Suprapubic skin (tissue), 4 donors: Measurements from ENCODE around the gene ATP6AP1. TPM values are rescaled to one million over a fixed set of nuclear protein-coding genes. Genes with fewer than 3 reads are reported as not detected.

Experiments used
- DNase-seq, 2 donors: peaks; one replicate each; pipeline ENCODE4 v3.0.0-alpha.2; 2019; ENCODE audit warnings: low spot score in 2 of 2
- H3K27ac ChIP-seq: fragments of 200-600 bp; sonication (generic); one replicate; pipeline ENCODE4 v1.5.1; 2019
- H3K27me3 ChIP-seq: fragments of 200-600 bp; sonication (generic); one replicate; pipeline ENCODE4 v1.5.1; 2019
- H3K36me3 ChIP-seq: fragments of 200-600 bp; sonication (generic); one replicate; pipeline ENCODE4 v1.5.1; 2019
- H3K4me1 ChIP-seq: fragments of 200-600 bp; sonication (generic); one replicate; pipeline ENCODE4 v1.5.1; 2019
- H3K4me3 ChIP-seq: fragments of 200-600 bp; sonication (generic); one replicate; pipeline ENCODE4 v1.5.1; 2019; ENCODE audit warnings: mild to moderate bottlenecking
- H3K9me3 ChIP-seq: fragments of 200-600 bp; sonication (generic); one replicate; pipeline ENCODE4 v1.5.1; 2019
- EP300 ChIP-seq: sonication (generic); formaldehyde crosslinking; IDR thresholded peaks from one replicate; pipeline ENCODE4 v1.6.1; 2017; ENCODE audit warnings: antibody characterized with exemption
- POLR2A ChIP-seq, 2 donors: fragments of 450-650 bp; IDR thresholded peaks; one replicate each; pipeline ENCODE4 v1.6.1; 2017; ENCODE audit warnings: antibody characterized with exemption in 2 of 2, mild to moderate bottlenecking in 2 of 2, moderate library complexity in 2 of 2
- POLR2AphosphoS5 ChIP-seq, 3 donors: sonication (generic); formaldehyde crosslinking; IDR thresholded peaks; one replicate each; pipeline ENCODE4 v1.6.1; 2017; ENCODE audit warnings: antibody characterized with exemption in 3 of 3
- WGBS: methylation state at CpG from one replicate; pipeline ENCODE4 v1.1.5; 2018; 5-methylcytosine and 5-hydroxymethylcytosine counted together
- total RNA-seq, 4 donors: library from RNA; depleted of rRNA; stranded (reverse); fragments of >200 nt; gene quantifications; one replicate each; pipeline ENCODE4 v1.1.0, GENCODE V29; 2016
- TF ChIP-seq, protein P1 (sequence below), 2 donors: fragments of 200-600 bp in 1 of 2; fragments of 450-650 bp in 1 of 2; sonication (generic) in 1 of 2; IDR thresholded peaks; one replicate each; pipeline ENCODE4 v1.5.1; 2016 to 2019; ENCODE audit warnings: antibody characterized with exemption in 2 of 2, mild to moderate bottlenecking in 1 of 2, moderate library complexity in 1 of 2

Gene ATP6AP1
- total RNA-seq, 4 donors from 2014 or later: 47.0 to 64.4 (median 60.0) TPM

DNA sequence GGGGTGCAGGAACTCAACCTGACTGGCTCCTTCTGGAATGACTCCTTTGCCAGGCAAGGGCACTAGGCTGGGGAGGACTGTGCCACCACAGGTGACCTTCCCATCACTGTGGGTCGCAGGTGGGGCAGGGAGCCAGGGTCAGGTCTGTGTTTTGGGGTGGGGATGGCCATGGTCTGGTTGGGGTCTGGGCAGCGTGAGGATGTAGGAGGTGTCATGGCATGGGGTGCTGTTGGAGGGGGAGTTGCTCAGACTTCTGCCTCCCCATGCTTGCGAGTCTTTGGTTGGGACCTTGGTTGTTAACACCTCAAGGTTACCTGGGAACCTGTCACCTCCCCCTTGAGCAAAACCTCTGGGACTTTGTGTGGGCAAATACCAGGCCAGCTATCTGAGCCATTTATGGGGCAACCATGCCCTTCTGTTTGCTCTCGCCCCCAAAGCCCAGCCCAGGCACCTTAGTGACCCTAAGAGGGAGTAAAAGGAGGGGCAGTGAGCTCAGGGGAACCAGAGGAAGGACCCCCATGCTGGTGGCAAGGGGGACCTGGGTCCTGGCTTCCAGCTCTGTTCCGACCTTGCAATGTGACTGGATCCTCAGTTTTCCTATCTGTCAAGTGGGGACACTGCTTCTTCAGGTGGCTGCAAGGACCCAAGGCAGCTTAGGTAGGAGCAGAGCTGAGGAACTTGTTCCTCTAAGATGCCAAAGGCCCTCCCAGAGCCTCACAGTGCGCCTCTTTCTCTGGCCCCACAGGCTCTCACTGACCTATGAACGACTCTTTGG, 6.1 kb downstream of the ATP6AP1 start:
- Histone ChIP-seq H3K27ac (no peak overlapping the region), H3K9me3 (no peaks in the 10 kb centered on the region), H3K4me3 (no peak overlapping the region), H3K4me1 (peaks cover 24% of the 10 kb centered on the region), H3K36me3 (peaks cover 35% of the 10 kb centered on the region), H3K27me3 (no peaks in the 10 kb centered on the region)
- TF ChIP-seq, protein P1, sequence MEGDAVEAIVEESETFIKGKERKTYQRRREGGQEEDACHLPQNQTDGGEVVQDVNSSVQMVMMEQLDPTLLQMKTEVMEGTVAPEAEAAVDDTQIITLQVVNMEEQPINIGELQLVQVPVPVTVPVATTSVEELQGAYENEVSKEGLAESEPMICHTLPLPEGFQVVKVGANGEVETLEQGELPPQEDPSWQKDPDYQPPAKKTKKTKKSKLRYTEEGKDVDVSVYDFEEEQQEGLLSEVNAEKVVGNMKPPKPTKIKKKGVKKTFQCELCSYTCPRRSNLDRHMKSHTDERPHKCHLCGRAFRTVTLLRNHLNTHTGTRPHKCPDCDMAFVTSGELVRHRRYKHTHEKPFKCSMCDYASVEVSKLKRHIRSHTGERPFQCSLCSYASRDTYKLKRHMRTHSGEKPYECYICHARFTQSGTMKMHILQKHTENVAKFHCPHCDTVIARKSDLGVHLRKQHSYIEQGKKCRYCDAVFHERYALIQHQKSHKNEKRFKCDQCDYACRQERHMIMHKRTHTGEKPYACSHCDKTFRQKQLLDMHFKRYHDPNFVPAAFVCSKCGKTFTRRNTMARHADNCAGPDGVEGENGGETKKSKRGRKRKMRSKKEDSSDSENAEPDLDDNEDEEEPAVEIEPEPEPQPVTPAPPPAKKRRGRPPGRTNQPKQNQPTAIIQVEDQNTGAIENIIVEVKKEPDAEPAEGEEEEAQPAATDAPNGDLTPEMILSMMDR (IDR thresholded peaks at IDR 0.05): no peak
- no peak for TF ChIP-seq POLR2AphosphoS5 (IDR thresholded peaks at IDR 0.05)
- TF ChIP-seq EP300: no peak
- no peak for TF ChIP-seq POLR2A (IDR thresholded peaks at IDR 0.05)
- no peak for DNase-seq
- 100% methylated on average over 2 of the region's 7 CpGs for WGBS

DNA sequence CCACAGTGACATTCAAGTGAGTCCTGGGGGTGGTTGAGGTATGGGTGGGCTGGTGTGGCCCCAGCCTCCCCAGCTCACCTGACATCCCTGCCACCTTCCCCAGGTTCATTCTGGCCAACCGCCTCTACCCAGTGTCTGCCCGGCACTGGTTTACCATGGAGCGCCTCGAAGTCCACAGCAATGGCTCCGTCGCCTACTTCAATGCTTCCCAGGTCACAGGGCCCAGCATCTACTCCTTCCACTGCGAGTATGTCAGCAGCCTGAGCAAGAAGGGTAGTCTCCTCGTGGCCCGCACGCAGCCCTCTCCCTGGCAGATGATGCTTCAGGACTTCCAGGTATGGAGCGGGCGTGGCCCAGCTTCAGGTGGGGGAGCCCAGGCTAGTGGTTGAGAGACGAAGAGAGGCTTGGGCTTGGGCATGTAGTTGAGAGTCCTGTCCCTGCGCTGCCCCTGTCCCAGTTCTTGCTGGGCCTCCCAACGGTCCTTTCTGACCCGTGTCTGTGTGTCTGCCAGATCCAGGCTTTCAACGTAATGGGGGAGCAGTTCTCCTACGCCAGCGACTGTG, 6.8 kb downstream of the ATP6AP1 start:
- H3K36me3 ChIP-seq: peaks cover 41% of the 10 kb centered on the region
- WGBS: 93% methylated on average over 11 of the region's 19 CpGs
- peaks cover 19% of the 10 kb centered on the region for H3K4me1 ChIP-seq
- TF ChIP-seq POLR2AphosphoS5 (IDR thresholded peaks at IDR 0.05): no peak
- TF ChIP-seq, protein P1 (IDR thresholded peaks at IDR 0.05): no peak
- TF ChIP-seq POLR2A (IDR thresholded peaks at IDR 0.05): no peak
- TF ChIP-seq EP300: no peak
- H3K4me3 ChIP-seq: no peak overlapping the region
- DNase-seq: peak in 1 of 2 donors; percentile 59
- H3K27ac ChIP-seq: no peak overlapping the region
- H3K9me3 ChIP-seq: no peaks in the 10 kb centered on the region
- no peaks in the 10 kb centered on the region for H3K27me3 ChIP-seq

DNA sequence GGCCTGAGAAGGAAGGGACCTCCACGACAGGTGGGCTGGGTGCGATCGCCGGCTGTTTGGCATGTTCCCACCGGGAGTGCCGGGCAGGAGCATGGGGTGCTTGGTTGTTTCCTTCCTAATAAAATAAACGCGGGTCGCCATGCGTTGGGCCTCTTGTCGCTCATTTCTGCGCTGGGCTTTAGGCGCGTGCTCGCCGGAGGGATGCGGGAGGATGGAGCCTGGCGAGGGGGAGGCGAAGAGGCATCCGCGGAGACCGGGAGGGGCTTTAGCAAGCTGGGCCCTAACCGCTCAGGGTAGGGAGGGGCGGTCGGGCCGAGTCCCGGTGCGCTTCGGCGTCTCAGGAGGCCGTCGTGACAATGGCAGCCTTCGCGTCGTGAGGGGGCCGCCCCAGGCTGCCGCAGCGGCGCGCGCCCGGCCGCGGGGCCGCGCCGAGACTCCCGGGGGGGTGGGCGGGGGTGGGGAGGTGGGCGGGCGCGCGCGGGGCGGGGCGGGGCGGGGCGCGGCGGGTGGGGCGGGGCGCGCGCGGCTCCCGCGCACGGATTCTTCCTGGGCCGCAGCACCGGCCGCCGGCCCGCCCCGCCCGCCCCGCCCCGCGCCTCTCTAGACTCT, 8.0 kb downstream of the ATP6AP1 start:
- Histone ChIP-seq H3K36me3 (peaks cover 51% of the 10 kb centered on the region), H3K27me3 (no peaks in the 10 kb centered on the region), H3K27ac (peak overlapping the region; percentile 88), H3K9me3 (no peaks in the 10 kb centered on the region), H3K4me3 (peak overlapping the region; percentile 67), H3K4me1 (peaks cover 15% of the 10 kb centered on the region)
- TF ChIP-seq POLR2AphosphoS5 (IDR thresholded peaks at IDR 0.05) (no peak), POLR2A (IDR thresholded peaks at IDR 0.05) (no peak), EP300 (no peak)
- TF ChIP-seq, protein P1 (IDR thresholded peaks at IDR 0.05): no peak
- WGBS: 71% methylated on average over 6 of the region's 78 CpGs
- peak in 1 of 2 donors; percentile 64 for DNase-seq

DNA sequence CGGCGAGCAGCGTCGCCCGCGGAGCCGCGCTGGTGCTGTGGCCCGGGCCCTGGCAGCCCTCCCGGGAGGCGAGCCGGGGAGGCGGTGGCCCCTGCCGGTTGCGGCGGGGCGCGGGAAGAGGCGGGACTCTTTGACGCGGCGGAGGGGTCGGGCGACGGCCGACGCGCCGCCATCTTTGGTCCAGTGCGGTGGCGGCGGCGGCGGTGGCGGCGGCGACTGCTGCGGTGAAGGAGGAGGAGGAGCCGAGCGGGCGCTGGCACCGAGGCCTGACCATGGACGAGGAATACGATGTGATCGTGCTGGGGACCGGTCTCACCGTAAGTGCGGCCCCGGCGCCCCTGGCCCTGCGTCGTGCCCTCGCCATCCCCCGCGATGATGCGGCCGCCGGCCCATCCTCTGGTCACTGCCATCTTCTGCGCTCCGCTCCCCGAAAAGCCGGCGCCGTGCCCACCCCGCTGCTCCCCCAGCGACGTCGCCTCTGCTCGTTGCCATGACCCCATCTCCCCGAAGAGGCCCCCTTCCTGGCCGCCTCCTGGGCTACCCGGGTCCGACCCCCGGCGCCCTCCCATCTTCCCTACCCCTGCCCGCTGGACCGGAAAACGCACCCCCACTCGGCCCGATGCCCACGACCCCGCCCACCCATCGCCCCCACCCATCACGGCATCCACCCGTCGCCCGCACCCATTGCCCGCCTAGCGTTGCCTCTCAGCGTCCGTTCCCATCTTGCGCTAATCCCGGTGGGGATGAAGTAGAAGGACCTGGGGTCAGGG, 8.7 kb downstream of the ATP6AP1 start, which contains the start of gene GDI1:
TSS of gene GDI1 (plus strand) at position 172 of the 770 bp plus-strand sequence. CDS start at position 273, 101 bp downstream.
- TF ChIP-seq POLR2AphosphoS5 (IDR thresholded peaks at IDR 0.05) (no peak), POLR2A (IDR thresholded peaks at IDR 0.05) (no peak), EP300 (no peak)
- TF ChIP-seq, protein P1 (IDR thresholded peaks at IDR 0.05): no peak
- Histone ChIP-seq H3K27ac (peak within 1 kb of the TSS; percentile 88), H3K4me3 (peak within 1 kb of the TSS; percentile 67), H3K9me3 (no peaks in the 10 kb centered on the region), H3K27me3 (no peaks in the 10 kb centered on the region), H3K4me1 (peaks cover 15% of the 10 kb centered on the region), H3K36me3 (peaks cover 54% of the 10 kb centered on the region)
- peak in 1 of 2 donors; percentile 73 for DNase-seq
- 51% methylated on average over 43 of the region's 93 CpGs for WGBS
